NCI-H1694 (cell line): Measurements from ENCODE around the gene RFC2.

Experiments used
- DNase-seq: peaks from one replicate; lab custom pipeline; 2025; lab: John Stamatoyannopoulos, UW

The RFC2 gene

DNA sequence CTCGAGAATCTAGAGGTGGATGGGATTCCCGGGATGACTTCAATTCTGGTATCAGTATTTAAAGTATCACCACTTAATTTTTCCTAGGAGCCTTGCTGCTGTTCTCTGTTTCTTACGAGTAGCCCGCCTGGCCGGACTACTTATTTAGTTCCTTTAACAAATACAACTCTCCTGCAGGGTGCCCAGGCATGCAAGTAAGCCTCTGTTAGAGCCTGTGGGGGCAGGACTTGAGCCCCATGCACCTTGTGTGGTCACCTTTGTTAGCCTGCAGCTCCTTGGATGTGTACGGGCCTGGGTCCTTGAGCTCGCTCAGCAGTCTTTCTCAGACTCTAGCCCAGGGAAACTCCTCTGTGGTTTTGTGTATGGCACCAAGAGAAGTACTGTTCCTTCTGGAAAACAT, 63.9 kb downstream of the RFC2 start:
- no peak for DNase-seq

DNA sequence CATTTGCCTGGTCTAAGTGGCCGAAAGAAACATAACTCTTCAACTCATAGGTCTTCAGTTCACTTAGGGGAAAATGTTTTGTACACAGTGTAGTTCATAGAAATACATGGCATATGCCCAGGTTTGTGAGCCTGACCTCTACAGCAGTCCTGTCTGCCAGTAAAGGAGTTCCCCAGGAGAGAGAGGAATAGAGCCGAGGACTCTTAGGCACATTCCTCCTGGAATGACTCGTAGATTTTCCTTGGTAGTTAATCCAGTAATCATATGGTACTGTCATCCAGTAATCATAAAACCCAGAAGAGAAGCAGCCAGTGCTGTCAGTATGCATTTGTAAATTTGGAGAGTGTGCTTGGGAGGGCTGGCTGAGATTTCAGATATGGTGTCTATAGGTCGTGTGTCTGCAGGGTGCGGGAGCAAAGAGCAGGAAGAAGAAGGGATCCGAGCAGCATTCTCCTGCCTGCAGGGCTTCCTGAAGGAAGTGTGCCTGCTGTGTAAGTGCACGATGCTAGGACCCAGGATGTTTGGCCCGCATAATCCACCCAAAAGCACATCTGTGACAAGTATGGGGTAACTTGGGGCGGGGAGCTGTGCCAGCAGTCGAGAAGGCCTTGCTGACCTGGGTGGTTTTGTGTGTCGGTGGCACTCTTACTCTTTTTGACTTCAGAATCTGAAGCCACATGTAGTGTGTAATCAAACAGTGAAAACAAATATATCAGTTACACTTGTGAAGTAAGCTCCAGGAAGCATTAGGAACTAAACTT, 66.1 kb downstream of the RFC2 start:
- no peak for DNase-seq

DNA sequence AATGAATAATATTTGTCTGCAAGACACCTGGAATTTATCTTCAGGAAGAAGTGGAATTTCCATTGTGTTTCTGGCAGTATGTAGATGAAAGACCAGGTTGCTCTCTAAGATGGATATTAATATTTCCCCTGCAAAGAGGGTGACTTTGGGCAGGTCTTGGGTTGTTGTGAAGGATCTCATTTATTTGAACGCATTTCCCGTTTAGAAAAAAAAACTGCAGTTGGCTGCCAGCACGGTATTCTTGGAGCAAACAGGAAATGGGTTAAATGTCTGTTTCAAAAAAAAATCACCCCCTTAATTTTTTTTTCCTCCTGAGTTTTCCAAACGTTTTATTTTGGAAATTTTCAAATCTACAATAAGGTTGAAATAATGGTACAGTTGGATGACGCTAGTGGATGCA, 68.6 kb downstream of the RFC2 start:
- no peak for DNase-seq

DNA sequence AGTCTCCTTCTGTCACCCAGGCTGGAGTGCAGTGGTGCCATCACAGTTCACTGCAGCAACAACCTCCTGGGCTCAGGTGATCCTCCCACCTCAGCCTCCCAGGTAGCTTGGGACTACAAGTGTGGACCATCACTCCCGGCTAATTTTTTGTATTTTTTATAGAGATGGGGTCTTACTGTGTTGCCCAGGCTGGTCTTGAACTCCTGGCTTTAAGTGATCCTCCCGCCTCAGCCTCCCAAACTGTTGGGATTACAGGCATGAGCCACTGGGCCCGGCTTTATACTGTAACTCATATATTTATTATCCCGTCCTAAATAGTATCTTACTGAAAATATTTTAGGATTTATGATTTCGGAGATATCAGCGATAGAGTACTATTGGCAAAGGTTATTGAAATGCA, 69.2 kb downstream of the RFC2 start:
- DNase-seq, result no peak

DNA sequence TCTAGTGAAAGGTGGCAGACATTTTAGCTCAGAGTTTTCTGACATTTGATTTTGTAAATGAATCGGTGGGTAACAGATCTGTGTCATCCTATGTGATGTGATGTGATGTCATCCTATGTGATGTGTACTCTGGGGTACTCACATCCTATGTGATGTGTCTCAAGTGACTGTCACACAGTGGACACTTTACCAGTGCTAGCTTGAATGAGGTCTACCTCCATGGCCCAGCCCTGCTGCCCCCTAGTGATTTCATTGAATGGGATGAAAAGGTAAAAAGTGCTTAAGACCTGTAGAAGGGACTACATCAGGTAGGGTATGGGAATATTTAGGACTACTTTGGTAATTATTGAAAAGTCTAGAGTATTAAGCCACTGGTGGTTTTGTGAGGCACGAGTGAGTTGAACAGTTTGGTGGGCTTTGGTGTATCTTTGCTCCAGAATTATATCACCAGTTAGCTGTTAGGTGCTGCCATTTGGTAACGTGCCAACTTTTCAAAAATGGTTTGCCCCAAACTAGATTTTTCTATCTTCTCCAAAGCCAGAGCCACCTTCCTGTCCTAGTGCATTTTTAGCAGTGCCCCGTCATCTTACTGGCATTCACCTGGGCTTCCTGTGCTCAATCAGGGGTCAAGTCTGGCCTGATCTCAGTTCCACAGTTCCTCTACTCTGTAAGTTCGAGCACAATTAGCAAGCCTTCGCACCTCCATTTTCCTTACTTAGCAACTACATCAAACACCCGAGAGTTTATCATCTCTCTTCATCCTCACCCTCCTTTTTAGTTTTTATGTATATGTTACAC, 70.3 kb downstream of the RFC2 start:
- DNase-seq, result no peak

DNA sequence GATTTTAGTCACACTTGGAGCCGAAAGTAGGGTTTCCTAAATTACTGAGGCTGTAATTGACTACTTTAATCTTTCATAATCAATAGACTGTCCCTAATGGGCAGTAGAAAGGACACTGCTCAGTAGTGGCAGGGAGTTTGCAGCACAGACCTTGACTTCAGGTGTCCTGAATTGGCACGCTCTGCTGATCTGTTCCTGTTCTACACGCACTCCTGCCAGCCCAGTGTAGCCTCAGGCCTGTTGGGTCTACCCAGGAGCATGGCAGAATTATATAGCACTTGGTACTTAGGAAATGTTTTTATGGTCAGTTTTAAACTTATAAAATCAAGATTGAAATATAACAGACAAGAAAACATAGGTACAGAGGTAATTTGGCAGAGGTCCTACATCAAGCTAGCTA, 71.1 kb downstream of the RFC2 start:
- no peak for DNase-seq

DNA sequence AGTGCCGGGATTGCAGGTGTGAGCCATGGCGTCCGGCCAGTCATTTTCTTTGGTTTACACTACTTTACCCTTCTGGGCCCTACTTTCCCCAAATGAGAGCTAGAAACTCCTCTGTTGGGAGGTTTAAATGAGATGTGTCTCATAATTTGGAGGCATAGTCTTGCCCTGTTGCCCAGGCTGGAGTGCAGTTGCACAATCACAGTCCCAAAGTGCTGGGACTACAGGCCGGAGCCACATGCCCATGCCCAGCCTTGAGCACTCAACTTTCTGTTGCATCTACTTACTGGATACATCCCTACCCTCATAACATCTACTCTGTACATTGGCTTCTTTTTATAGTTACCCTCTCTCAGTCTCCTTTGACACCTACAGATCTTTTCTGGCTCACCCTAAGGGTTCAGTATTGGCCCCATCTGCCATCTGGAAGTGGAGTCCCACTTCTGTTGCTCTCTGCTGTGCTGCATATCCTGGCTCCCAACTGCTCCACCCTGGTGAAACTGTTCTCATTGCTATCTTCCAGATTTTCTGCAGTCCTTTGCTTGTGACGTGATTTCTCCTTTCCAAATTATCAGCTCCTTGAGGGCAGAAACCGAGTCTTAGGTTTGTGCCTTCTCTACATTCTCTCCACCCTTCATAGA, 71.6 kb downstream of the RFC2 start:
- DNase-seq, result no peak

DNA sequence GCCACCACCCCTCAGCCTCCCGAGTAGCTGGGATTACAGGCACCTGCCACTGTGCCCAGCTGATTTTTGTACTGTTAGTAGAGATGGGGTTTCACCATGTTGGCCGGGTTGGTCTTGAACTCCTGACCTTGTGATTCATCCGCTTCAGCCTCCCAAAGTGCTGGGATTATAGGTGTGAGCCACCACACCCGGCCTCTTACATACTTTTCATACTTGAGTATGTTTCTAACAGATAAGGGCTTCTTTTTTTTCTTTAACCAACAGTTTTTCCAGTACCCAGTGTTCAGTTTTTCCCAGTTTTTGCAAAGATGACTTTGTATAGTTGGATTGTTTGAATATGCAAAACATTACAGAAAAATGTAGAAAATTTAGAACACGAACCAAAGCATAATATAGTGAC, 72.4 kb downstream of the RFC2 start:
- no peak for DNase-seq
